ENCODE data around the gene ACTA2.

The ACTA2 gene

GRCh38 chr10:88980800-88981199 is 28.2 kb upstream of the ACTA2 start:
- FAIRE-seq: no peak

GRCh38 chr10:88980247-88980646 is 27.7 kb upstream of the ACTA2 start:
- no peak for FAIRE-seq

GRCh38 chr10:88979603-88980002 is 27.0 kb upstream of the ACTA2 start:
- FAIRE-seq: no peak

GRCh38 chr10:88979153-88979562 is 26.6 kb upstream of the ACTA2 start:
- FAIRE-seq: no peak

GRCh38 chr10:88978463-88978862 is 25.9 kb upstream of the ACTA2 start:
- FAIRE-seq: no peak

- no peak for FAIRE-seq
Measured at GRCh38 chr10:88975377-88975720, 22.8 kb upstream of the ACTA2 start.

- no peak for FAIRE-seq
Measured at GRCh38 chr10:88974446-88975376, 22.1 kb upstream of the ACTA2 start.

GRCh38 chr10:88974012-88974411 is 21.4 kb upstream of the ACTA2 start:
- no peak for FAIRE-seq

GRCh38 chr10:88971221-88972061 is 18.9 kb upstream of the ACTA2 start:
- no peak for FAIRE-seq

GRCh38 chr10:88968391-88968790 is 15.8 kb upstream of the ACTA2 start:
- no peak for FAIRE-seq

- no peak for FAIRE-seq
Measured at GRCh38 chr10:88966797-88967196, 14.2 kb upstream of the ACTA2 start.

- FAIRE-seq: no peak
Measured at GRCh38 chr10:88964869-88965415, 12.4 kb upstream of the ACTA2 start.

GRCh38 chr10:88964360-88964759 is 11.8 kb upstream of the ACTA2 start:
- FAIRE-seq: no peak

GRCh38 chr10:88963318-88963717 is 10.7 kb upstream of the ACTA2 start:
- FAIRE-seq: no peak

- FAIRE-seq: no peak
Measured at GRCh38 chr10:88962336-88962735, 9.8 kb upstream of the ACTA2 start.

GRCh38 chr10:88961266-88961665 is 8.7 kb upstream of the ACTA2 start:
- FAIRE-seq: no peak

- FAIRE-seq: no peak
Measured at GRCh38 chr10:88960802-88961201, 8.2 kb upstream of the ACTA2 start.

GRCh38 chr10:88958721-88959120 is 6.1 kb upstream of the ACTA2 start:
- no peak for FAIRE-seq

- no peak for FAIRE-seq
Measured at GRCh38 chr10:88957381-88957780, 4.8 kb upstream of the ACTA2 start.

GRCh38 chr10:88954458-88955083 is 2.0 kb upstream of the ACTA2 start:
- FAIRE-seq: no peak

GRCh38 chr10:88953662-88954061 is 1.1 kb upstream of the ACTA2 start:
- FAIRE-seq: no peak

GRCh38 chr10:88949912-88950837 is 2.4 kb downstream of the ACTA2 start:
- no peak for FAIRE-seq
